Measurements from ENCODE around the gene TDRD6. TPM values are rescaled to one million over a fixed set of nuclear protein-coding genes. Genes with fewer than 3 reads are reported as not detected.

TDRD6 gene
- total RNA-seq, 1 donor from 2014 or later, result 0.53 TPM

- DNase-seq (ENCODE audit: low spot score in 2 of 2), result no peak
- Histone ChIP-seq H3K4me1 (no peaks in the 10 kb centered on the region), H3K27ac (no peak overlapping the region), H3K36me3 (no peaks in the 10 kb centered on the region), H3K27me3 (no peaks in the 10 kb centered on the region), H3K9me3 (no peaks in the 10 kb centered on the region), H3K4me3 (no peak overlapping the region)
- intact Hi-C loops (cut with DNase I), result no loop called here
- TF ChIP-seq, protein P1, sequence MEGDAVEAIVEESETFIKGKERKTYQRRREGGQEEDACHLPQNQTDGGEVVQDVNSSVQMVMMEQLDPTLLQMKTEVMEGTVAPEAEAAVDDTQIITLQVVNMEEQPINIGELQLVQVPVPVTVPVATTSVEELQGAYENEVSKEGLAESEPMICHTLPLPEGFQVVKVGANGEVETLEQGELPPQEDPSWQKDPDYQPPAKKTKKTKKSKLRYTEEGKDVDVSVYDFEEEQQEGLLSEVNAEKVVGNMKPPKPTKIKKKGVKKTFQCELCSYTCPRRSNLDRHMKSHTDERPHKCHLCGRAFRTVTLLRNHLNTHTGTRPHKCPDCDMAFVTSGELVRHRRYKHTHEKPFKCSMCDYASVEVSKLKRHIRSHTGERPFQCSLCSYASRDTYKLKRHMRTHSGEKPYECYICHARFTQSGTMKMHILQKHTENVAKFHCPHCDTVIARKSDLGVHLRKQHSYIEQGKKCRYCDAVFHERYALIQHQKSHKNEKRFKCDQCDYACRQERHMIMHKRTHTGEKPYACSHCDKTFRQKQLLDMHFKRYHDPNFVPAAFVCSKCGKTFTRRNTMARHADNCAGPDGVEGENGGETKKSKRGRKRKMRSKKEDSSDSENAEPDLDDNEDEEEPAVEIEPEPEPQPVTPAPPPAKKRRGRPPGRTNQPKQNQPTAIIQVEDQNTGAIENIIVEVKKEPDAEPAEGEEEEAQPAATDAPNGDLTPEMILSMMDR (IDR thresholded peaks at IDR 0.05), result no peak
Measured at GRCh38 chr6:46751658-46752057, 64.0 kb downstream of the TDRD6 start.

Other genes starting within 250 kb of the TDRD6 start
- gene RCAN2, start 196.4 kb upstream of the TDRD6 start, total RNA-seq, result 83.4 TPM
- 1.4 TPM for gene CYP39A1, start 35.1 kb upstream of the TDRD6 start, total RNA-seq
- 11.7 TPM for gene SLC25A27, start 34.9 kb upstream of the TDRD6 start, total RNA-seq
- gene PLA2G7, start 47.5 kb downstream of the TDRD6 start, total RNA-seq, result 2.1 TPM
- not detected for gene ANKRD66, start 59.0 kb downstream of the TDRD6 start, total RNA-seq
- not detected for gene MEP1A, start 105.5 kb downstream of the TDRD6 start, total RNA-seq
- 29.6 TPM for gene ADGRF5, start 234.1 kb downstream of the TDRD6 start, total RNA-seq